Upper lobe of left lung (tissue), 4 donors: ENCODE results near the gene AS3MT.
"Not testable (repeated sequence)": the region's sequence is repeated elsewhere in the genome, so short reads cannot be mapped to it uniquely, and the experiment has no call there.

Source experiments
- EP300 ChIP-seq, 4 donors: sonication (generic); formaldehyde crosslinking; IDR thresholded peaks; one replicate each; pipeline ENCODE4 v1.5.1; 2017; ENCODE audit warnings: antibody characterized with exemption in 4 of 4, control low read depth in 2 of 4
- POLR2A ChIP-seq, 4 donors: fragments of 450-650 bp; IDR thresholded peaks; one replicate each; pipeline ENCODE4 v1.5.1; 2016 to 2017; ENCODE audit warnings: antibody characterized with exemption in 4 of 4, mild to moderate bottlenecking in 2 of 4
- POLR2AphosphoS5 ChIP-seq, 2 donors: sonication (generic); formaldehyde crosslinking; IDR thresholded peaks; one replicate each; pipeline ENCODE4 v1.5.1; 2017; ENCODE audit warnings: antibody characterized with exemption in 2 of 2
- TF ChIP-seq, protein P1 (sequence below), 6 experiments: fragments of 450-650 bp in 4 of 6; fragments of 200-600 bp in 2 of 6; sonication (generic) in 2 of 6; IDR thresholded peaks; one replicate each; pipeline ENCODE4 v1.5.1; 2016 to 2019; ENCODE audit warnings: antibody characterized with exemption in 6 of 6

GRCh38 chr10:102820008-102820407 is 49.3 kb upstream of the AS3MT start:
- not testable (repeated sequence) for TF ChIP-seq POLR2A, POLR2AphosphoS5, EP300 (IDR thresholded peaks at IDR 0.05)
- TF ChIP-seq, protein P1, sequence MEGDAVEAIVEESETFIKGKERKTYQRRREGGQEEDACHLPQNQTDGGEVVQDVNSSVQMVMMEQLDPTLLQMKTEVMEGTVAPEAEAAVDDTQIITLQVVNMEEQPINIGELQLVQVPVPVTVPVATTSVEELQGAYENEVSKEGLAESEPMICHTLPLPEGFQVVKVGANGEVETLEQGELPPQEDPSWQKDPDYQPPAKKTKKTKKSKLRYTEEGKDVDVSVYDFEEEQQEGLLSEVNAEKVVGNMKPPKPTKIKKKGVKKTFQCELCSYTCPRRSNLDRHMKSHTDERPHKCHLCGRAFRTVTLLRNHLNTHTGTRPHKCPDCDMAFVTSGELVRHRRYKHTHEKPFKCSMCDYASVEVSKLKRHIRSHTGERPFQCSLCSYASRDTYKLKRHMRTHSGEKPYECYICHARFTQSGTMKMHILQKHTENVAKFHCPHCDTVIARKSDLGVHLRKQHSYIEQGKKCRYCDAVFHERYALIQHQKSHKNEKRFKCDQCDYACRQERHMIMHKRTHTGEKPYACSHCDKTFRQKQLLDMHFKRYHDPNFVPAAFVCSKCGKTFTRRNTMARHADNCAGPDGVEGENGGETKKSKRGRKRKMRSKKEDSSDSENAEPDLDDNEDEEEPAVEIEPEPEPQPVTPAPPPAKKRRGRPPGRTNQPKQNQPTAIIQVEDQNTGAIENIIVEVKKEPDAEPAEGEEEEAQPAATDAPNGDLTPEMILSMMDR (IDR thresholded peaks at IDR 0.05), result not testable (repeated sequence)
